Right cardiac atrium (tissue), 5 donors: ENCODE results near the gene RPAP3. TPM values are rescaled to one million over a fixed set of nuclear protein-coding genes. Genes with fewer than 3 reads are reported as not detected.

ENCODE experiments used
- ATAC-seq, 2 donors: fragments of 200-7000 bp; cut with Tn5 transposase; one replicate each; pipeline versions ENCODE4 v1.8.0 to v1.9.1; 2020; ENCODE audit warnings: moderate library complexity in 2 of 2, mild to moderate bottlenecking in 1 of 2
- DNase-seq, 3 donors: peaks; one replicate each; pipeline ENCODE4 v3.0.0-alpha.2; 2020
- H3K27ac ChIP-seq: one replicate; pipeline ENCODE4 v1.5.1; 2013; ENCODE audit warnings: mild to moderate bottlenecking, low read length, control low read depth, moderate library complexity
- H3K27me3 ChIP-seq: one replicate; pipeline ENCODE4 v1.6.1; 2013; ENCODE audit not compliant: control insufficient read depth, insufficient read depth
- H3K4me1 ChIP-seq: one replicate; pipeline ENCODE4 v1.6.1; 2013; ENCODE audit warnings: low read length; ENCODE audit not compliant: control insufficient read depth, insufficient read depth
- H3K4me3 ChIP-seq: one replicate; pipeline ENCODE4 v1.5.1; 2013; ENCODE audit warnings: low read length, control low read depth
- H3K9me3 ChIP-seq: one replicate; pipeline ENCODE4 v1.6.1; 2013; ENCODE audit warnings: low read length; ENCODE audit not compliant: control insufficient read depth
- WGBS: extraction: QIAGEN DNeasy Blood & Tissue Kit; methylation state at CpG from one replicate; pipeline ENCODE4 v1.1.7; 2013; 5-methylcytosine and 5-hydroxymethylcytosine counted together
- intact Hi-C, 4 donors: fragments of 100-400 bp; cut with DNase I; formaldehyde crosslinking; loops; one replicate each; pipeline versions ENCODE4 v1.11.0 to v1.14.0; 2022 to 2023
- polyA plus RNA-seq: library from polyadenylated mRNA; stranded (reverse); fragments of 200-250 nt; gene quantifications from one replicate; pipeline ENCODE4 v1.2.3, GENCODE V29; 2013
- total RNA-seq, 4 donors: library from RNA; stranded (reverse); fragmentation: NEBNext Ultra II Directional; extraction: Animal tissue kit (Norgen Biotek cat#: 25700); gene quantifications; one replicate each; pipeline ENCODE4 v1.2.1, GENCODE V29; 2021
- donor health status: healthy with polysubstance abuse.
- donor health status: DM: no; HTN: yes; CAD: no.
- donor health status: DM: no; HTN: no; CAD: no.
- donor health status: DM: no; HTN: yes; CAD: no; lungs with severe emphysema.
- donor health status: DM: yes; HTN: yes; CAD: no.

Gene RPAP3
- total and polyA plus RNA-seq, 5 donors = 11.9 to 22.8 (median 21.0) TPM

DNA sequence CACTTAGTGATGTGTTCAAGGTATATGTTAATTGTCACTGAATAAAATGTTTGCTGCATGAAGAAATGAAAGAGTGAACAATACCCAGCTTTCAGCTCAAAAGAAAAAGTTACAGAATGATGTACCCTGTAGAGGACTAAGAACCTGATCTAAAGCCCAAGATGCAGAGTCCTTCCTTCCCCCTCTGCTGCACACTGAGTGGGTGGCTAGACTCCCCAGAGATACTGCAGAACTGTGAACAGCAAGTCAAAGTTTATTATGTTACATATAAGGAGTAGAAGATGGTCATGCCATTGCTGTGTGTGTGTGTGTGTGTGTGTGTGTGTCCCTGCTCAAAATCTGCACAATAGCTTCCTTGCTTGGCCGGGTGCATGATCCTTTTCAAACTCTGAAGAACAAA lies 83.9 kb downstream of the RPAP3 start:
- DNase-seq = no peak
- 76% methylated on average over 1 of the region's 1 CpG for WGBS
- Histone ChIP-seq H3K27ac (no peak overlapping the region), H3K27me3 (no peaks in the 10 kb centered on the region), H3K9me3 (no peaks in the 10 kb centered on the region), H3K4me1 (no peaks in the 10 kb centered on the region), H3K4me3 (no peak overlapping the region)
- intact Hi-C loops = no loop called here
- ATAC-seq = no peak

DNA sequence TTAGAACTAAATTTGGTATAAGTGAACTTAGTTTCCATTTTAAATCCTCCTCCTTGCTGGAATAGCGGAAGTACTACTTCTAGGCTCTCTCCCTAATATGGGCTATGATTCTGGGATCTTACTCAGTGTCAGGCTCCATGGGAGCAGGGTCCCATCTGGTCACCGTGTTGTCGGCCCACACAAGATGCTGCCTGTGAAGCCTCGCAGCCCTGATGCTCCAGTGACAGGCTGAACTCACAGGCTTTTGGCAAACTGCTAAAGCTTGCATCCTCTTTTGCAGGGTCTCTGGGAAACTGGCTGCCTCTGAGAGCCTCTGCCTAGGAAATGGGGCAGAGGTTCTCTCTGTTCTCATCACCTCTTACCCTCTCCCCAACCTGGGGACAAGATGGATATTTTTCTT lies 88.4 kb downstream of the RPAP3 start:
- Histone ChIP-seq H3K27ac (no peak overlapping the region), H3K9me3 (no peaks in the 10 kb centered on the region), H3K4me3 (no peak overlapping the region), H3K27me3 (no peaks in the 10 kb centered on the region), H3K4me1 (no peaks in the 10 kb centered on the region)
- WGBS = 66% methylated on average over 4 of the region's 4 CpGs
- ATAC-seq (no peak), DNase-seq (no peak)
- intact Hi-C loops = no loop called here

DNA sequence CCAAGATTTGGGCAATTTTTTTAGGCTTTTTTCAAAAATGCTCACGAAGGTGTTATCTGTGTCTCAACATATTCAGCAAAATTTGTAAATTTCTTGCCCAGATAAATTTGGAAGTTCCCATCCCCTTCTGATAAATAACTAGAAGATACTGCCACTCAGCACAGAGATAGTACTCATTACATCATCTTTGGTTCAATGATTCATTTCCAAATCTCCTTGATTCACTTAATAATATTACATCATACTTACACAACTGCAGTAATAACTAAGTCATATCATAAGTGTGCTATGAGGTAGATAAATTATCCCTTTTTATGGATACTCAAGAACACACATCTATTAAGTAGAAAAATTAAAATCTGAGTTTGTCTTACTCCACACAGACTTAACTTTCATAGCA lies 89.4 kb downstream of the RPAP3 start:
- ATAC-seq (no peak), DNase-seq (no peak)
- Histone ChIP-seq H3K4me1 (no peaks in the 10 kb centered on the region), H3K27ac (no peak overlapping the region), H3K27me3 (no peaks in the 10 kb centered on the region), H3K9me3 (no peaks in the 10 kb centered on the region), H3K4me3 (no peak overlapping the region)
- intact Hi-C loops = no loop called here
- whole genome bisulfite sequencing = 70% methylated on average over 1 of the region's 1 CpG

DNA sequence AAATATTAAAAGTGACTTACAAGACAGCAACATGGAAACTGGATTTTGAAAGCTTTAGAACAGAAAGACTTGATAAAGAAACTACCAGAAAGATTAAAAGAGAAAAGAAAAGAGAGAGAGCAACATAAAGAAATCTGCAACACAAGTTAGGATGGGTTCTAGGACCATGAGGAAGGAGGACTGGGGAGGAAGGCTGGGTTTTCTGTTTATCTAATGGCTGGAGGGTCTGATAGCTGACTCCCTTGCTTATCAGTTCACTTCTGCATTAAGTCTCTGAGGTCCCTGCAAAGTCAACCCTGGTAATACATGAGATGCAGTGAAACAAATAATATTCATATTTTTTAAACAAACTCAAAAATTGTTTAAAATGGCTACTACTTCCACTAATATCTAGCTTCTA lies 90.1 kb downstream of the RPAP3 start:
- no peak for DNase-seq
- intact Hi-C loops = no loop called here
- no peaks in the 10 kb centered on the region for H3K4me1 ChIP-seq
- H3K4me3 ChIP-seq = no peak overlapping the region
- ATAC-seq = no peak
- no peak overlapping the region for H3K27ac ChIP-seq
- no peaks in the 10 kb centered on the region for H3K9me3 ChIP-seq
- no peaks in the 10 kb centered on the region for H3K27me3 ChIP-seq

DNA sequence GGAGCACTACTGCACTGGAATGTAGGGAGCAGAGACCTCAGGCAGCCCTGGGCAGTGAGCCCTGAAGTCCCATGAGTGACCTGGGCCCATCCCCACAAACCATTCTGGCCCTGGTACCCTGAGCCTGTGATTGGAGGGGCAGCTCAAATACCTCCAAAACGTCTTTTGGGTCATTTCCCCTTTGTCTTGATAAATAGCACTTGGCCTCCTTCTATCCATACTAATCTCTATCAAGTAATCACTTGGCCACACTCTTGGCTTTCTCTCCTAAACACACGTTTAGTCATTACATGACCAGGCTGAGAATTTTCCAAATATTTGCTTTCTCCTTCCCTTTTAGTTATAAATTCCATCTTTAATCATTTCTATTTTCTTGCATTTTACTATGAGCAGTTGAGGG lies 91.3 kb downstream of the RPAP3 start:
- Histone ChIP-seq H3K27me3 (no peaks in the 10 kb centered on the region), H3K4me3 (no peak overlapping the region), H3K9me3 (no peaks in the 10 kb centered on the region), H3K4me1 (no peaks in the 10 kb centered on the region), H3K27ac (no peak overlapping the region)
- DNase-seq = no peak
- intact Hi-C loops = no loop called here
- no peak for ATAC-seq
- 50% methylated on average over 2 of the region's 2 CpGs for WGBS

DNA sequence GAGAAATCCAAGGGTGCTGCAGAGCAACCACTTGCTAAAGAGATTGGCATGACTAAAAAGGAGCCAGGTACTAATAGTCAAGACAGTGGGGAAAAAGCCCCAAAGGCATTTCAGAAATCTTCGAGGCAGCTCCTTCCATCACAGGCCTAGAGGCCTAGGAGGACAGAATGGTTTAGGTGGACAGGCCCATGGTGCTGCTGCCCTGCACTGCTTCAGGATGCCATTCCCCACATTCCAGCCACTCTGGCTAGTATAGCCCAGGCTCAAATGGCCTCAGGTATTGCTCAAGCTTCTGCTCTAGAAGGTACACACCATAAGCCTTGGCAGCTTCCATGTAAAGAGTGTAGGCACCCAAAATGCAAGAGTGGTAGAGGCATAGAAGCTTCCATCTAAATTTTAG lies 92.9 kb downstream of the RPAP3 start:
- ATAC-seq = no peak
- H3K9me3 ChIP-seq = no peaks in the 10 kb centered on the region
- no peak for DNase-seq
- H3K4me3 ChIP-seq = no peak overlapping the region
- no peaks in the 10 kb centered on the region for H3K27me3 ChIP-seq
- 98% methylated on average over 1 of the region's 1 CpG for WGBS
- intact Hi-C loops = no loop called here
- H3K4me1 ChIP-seq = no peaks in the 10 kb centered on the region
- no peak overlapping the region for H3K27ac ChIP-seq

DNA sequence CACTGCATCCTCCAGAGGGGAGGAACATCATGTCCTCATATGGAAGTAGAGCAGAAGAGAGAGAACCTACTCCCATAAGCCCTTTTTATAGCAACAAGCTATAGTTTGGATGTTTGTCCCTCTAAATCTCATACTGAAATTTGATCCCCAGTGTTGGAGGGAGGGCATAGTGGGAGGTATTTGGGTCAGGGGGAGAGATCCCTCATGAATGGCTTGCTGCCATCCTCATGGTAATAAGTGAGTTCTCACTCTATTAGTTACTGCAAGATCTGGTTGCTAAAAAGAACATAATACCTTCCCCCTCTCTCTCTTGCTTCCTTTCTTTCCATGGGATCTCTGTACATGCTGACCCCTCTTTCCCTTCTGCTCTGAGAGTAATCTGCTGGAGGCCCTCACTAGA lies 93.9 kb downstream of the RPAP3 start:
- intact Hi-C loops = no loop called here
- Histone ChIP-seq H3K9me3 (no peaks in the 10 kb centered on the region), H3K4me1 (no peaks in the 10 kb centered on the region), H3K27ac (no peak overlapping the region), H3K4me3 (no peak overlapping the region), H3K27me3 (no peaks in the 10 kb centered on the region)
- ATAC-seq (no peak), DNase-seq (no peak)

Other genes with a start within 250 kb of the RPAP3 start
- under 1 TPM; 0.28 to 0.86 (median 0.51) TPM for gene ENDOU, start 19.5 kb upstream of the RPAP3 start, total RNA-seq
- 0.45 TPM for gene ENDOU, start 19.5 kb upstream of the RPAP3 start, polyA plus RNA-seq
- gene RAPGEF3, start 52.9 kb upstream of the RPAP3 start, total RNA-seq = 10 to 100 TPM; 14.1 to 28.7 (median 23.3) TPM
- 44.9 TPM for gene RAPGEF3, start 52.9 kb upstream of the RPAP3 start, polyA plus RNA-seq
- 10 to 100 TPM; 26.5 to 30.1 (median 27.6) TPM for gene SLC48A1, start 67.2 kb upstream of the RPAP3 start, total RNA-seq
- gene SLC48A1, start 67.2 kb upstream of the RPAP3 start, polyA plus RNA-seq = 22.0 TPM
- gene HDAC7, start 113.9 kb upstream of the RPAP3 start, total RNA-seq = 10 to 100 TPM; 46.5 to 60.1 (median 51.1) TPM
- gene HDAC7, start 113.9 kb upstream of the RPAP3 start, polyA plus RNA-seq = 38.0 TPM
- 1 to 10 TPM in 2 of 4 donors, under 1 TPM in 2; 0.93 to 3.0 (median 1.3) TPM for gene VDR, start 199.0 kb upstream of the RPAP3 start, total RNA-seq
- gene VDR, start 199.0 kb upstream of the RPAP3 start, polyA plus RNA-seq = 0.27 TPM